Activated naive CD4-positive, alpha-beta T cell (primary cell): ENCODE measurements around the gene TRIB2.
A peak's percentile ranks its signal among the peaks of the same experiment; 100 is the strongest.
"Not testable (repeated sequence)": the region's sequence is repeated elsewhere in the genome, so short reads cannot be mapped to it uniquely, and the experiment has no call there.

Experiments used
- DNase-seq, 4 experiments: peaks; one replicate each; lab custom pipeline; 2025; lab: John Stamatoyannopoulos, UW

TRIB2 gene

GRCh38 chr2:12716282-12717190 is at the start of gene TRIB2:
TSS of gene TRIB2 (plus strand) at chr2:12716936. CDS start at chr2:12718308, 1,372 bp downstream.
- DNase-seq: peak; percentile 57 to 97 (median 79)

- DNase-seq: no peak
These were observed 47.7 kb upstream of the TRIB2 start for GRCh38 chr2:12669036-12669435.

- DNase-seq: no peak
These were observed 43.9 kb upstream of the TRIB2 start for GRCh38 chr2:12672711-12673315.

GRCh38 chr2:12674644-12675328 is 42.0 kb upstream of the TRIB2 start:
- no peak for DNase-seq

- DNase-seq: no peak
These were observed 41.4 kb upstream of the TRIB2 start for GRCh38 chr2:12675352-12675795.

GRCh38 chr2:12675801-12676200 is 40.9 kb upstream of the TRIB2 start:
- no peak for DNase-seq

GRCh38 chr2:12676771-12677170 is 40.0 kb upstream of the TRIB2 start:
- no peak for DNase-seq

GRCh38 chr2:12678186-12678585 is 38.5 kb upstream of the TRIB2 start:
- no peak for DNase-seq

- no peak for DNase-seq
These were observed 37.1 kb upstream of the TRIB2 start for GRCh38 chr2:12679550-12680072.

GRCh38 chr2:12680115-12680514 is 36.6 kb upstream of the TRIB2 start:
- not testable (repeated sequence) for DNase-seq

- no peak for DNase-seq
These were observed 34.7 kb upstream of the TRIB2 start for GRCh38 chr2:12682017-12682416.

- DNase-seq: no peak
These were observed 33.2 kb upstream of the TRIB2 start for GRCh38 chr2:12683457-12684100.

- DNase-seq: no peak
These were observed 32.2 kb upstream of the TRIB2 start for GRCh38 chr2:12684471-12684936.

- no peak for DNase-seq
These were observed 31.6 kb upstream of the TRIB2 start for GRCh38 chr2:12685145-12685544.

- no peak for DNase-seq
These were observed 30.8 kb upstream of the TRIB2 start for GRCh38 chr2:12685956-12686355.

- no peak for DNase-seq
These were observed 29.9 kb upstream of the TRIB2 start for GRCh38 chr2:12686708-12687283.

- no peak for DNase-seq
These were observed 28.6 kb upstream of the TRIB2 start for GRCh38 chr2:12688091-12688490.

GRCh38 chr2:12688893-12689292 is 27.8 kb upstream of the TRIB2 start:
- no peak for DNase-seq

- no peak for DNase-seq
These were observed 23.2 kb upstream of the TRIB2 start for GRCh38 chr2:12693509-12693908.

GRCh38 chr2:12694990-12695774 is 21.6 kb upstream of the TRIB2 start:
- no peak for DNase-seq

GRCh38 chr2:12697617-12698016 is 19.1 kb upstream of the TRIB2 start:
- no peak for DNase-seq
